CD14-positive monocyte (primary cell): ENCODE results near the gene ZDHHC13. TPM values are rescaled to one million over a fixed set of nuclear protein-coding genes. Genes with fewer than 3 reads are reported as not detected.

Experiments
- DNase-seq, 3 donors: peaks; one replicate each; pipeline ENCODE4 v3.0.0-alpha.2; 2011 to 2022
- H2AFZ ChIP-seq: 2 replicates; pipeline ENCODE4 v1.6.0; 2012; ENCODE audit warnings: mild to moderate bottlenecking, low read depth, low read length, inconsistent platforms; ENCODE audit not compliant: insufficient read depth, poor library complexity, severe bottlenecking
- H3K27ac ChIP-seq, 2 donors: 1 replicate in 1 of 2; 2 replicates in 1 of 2; pipeline ENCODE4 v1.5.1; 2012 to 2013; ENCODE audit warnings: low read length in 2 of 2, control low read depth in 1 of 2, inconsistent platforms in 1 of 2, low read depth in 1 of 2, mild to moderate bottlenecking in 1 of 2
- H3K27me3 ChIP-seq, 2 donors: one replicate each; pipeline versions ENCODE4 v1.6.0 to v1.6.1; 2011 to 2013; ENCODE audit warnings: low read length in 2 of 2; ENCODE audit not compliant: control insufficient read depth in 2 of 2, insufficient read depth in 2 of 2
- H3K36me3 ChIP-seq, 2 donors: replicated peaks in 1 of 2; 1 replicate in 1 of 2; 2 replicates in 1 of 2; pipeline versions ENCODE4 v1.5.1 to v1.6.1; 2012 to 2013; ENCODE audit warnings: low read length in 2 of 2, control low read depth in 1 of 2, inconsistent platforms in 1 of 2, mild to moderate bottlenecking in 1 of 2; ENCODE audit not compliant: insufficient read depth in 2 of 2, control insufficient read depth in 1 of 2
- H3K4me1 ChIP-seq, 2 donors: 1 replicate in 1 of 2; 2 replicates in 1 of 2; pipeline versions ENCODE4 v1.5.1 to v1.6.1; 2012 to 2013; ENCODE audit warnings: low read length in 2 of 2, control low read depth in 1 of 2, inconsistent platforms in 1 of 2, mild to moderate bottlenecking in 1 of 2, moderate library complexity in 1 of 2; ENCODE audit not compliant: insufficient read depth in 2 of 2, control insufficient read depth in 1 of 2
- H3K4me2 ChIP-seq: replicated peaks from 2 replicates; pipeline ENCODE3; 2012; ENCODE audit warnings: low read length, moderate library complexity, mild to moderate bottlenecking; ENCODE audit not compliant: poor library complexity, severe bottlenecking; ENCODE audit errors: extremely low read depth
- H3K4me3 ChIP-seq, 3 experiments: fragments of 200-600 bp in 1 of 3; sonication (generic) in 1 of 3; replicated peaks in 1 of 3; 1 replicate in 2 of 3; 2 replicates in 1 of 3; pipeline ENCODE4 v1.5.1; 2011 to 2013; ENCODE audit warnings: low read length in 3 of 3, mild to moderate bottlenecking in 3 of 3, control low read depth in 2 of 3, low read depth in 2 of 3, inconsistent platforms in 1 of 3, moderate library complexity in 1 of 3
- H3K79me2 ChIP-seq: 2 replicates; pipeline ENCODE4 v1.6.0; 2012; ENCODE audit warnings: mild to moderate bottlenecking, control low read depth, inconsistent platforms, low read length, moderate library complexity; ENCODE audit not compliant: insufficient read depth
- H3K9ac ChIP-seq: 2 replicates; pipeline ENCODE4 v1.6.0; 2017; ENCODE audit warnings: low read length, mild to moderate bottlenecking; ENCODE audit not compliant: insufficient read depth, poor library complexity, severe bottlenecking
- H3K9me3 ChIP-seq, 2 donors: replicated peaks in 1 of 2; 1 replicate in 1 of 2; 2 replicates in 1 of 2; pipeline versions ENCODE4 v1.5.1 to v1.6.1; 2012 to 2013; ENCODE audit warnings: low read length in 2 of 2, control low read depth in 1 of 2; ENCODE audit not compliant: control insufficient read depth in 1 of 2, insufficient read depth in 1 of 2
- H4K20me1 ChIP-seq: 2 replicates; pipeline ENCODE4 v1.6.0; 2012; ENCODE audit warnings: mild to moderate bottlenecking, low read length, control low read depth, moderate library complexity; ENCODE audit not compliant: insufficient read depth
- H3K27ac Mint-ChIP-seq, 7 donors: one replicate each; pipeline ENCODE4 v1.8.0; 2020; ENCODE audit warnings: mild to moderate bottlenecking in 7 of 7, mixed read lengths in 7 of 7, moderate library complexity in 6 of 7, inconsistent platforms in 2 of 7
- H3K27me3 Mint-ChIP-seq, 3 donors: one replicate each; pipeline ENCODE4 v1.8.0; 2021 to 2022; ENCODE audit warnings: low read depth in 3 of 3, mild to moderate bottlenecking in 3 of 3, mixed read lengths in 3 of 3, moderate library complexity in 3 of 3, inconsistent platforms in 1 of 3
- H3K36me3 Mint-ChIP-seq, 2 donors: one replicate each; pipeline ENCODE4 v1.8.0; 2020; ENCODE audit warnings: mixed read lengths in 2 of 2, inconsistent platforms in 1 of 2, mild to moderate bottlenecking in 1 of 2
- H3K4me1 Mint-ChIP-seq: one replicate; pipeline ENCODE4 v1.8.0; 2020; ENCODE audit warnings: mild to moderate bottlenecking, mixed read lengths
- H3K4me3 Mint-ChIP-seq, 2 donors: one replicate each; pipeline ENCODE4 v1.8.0; 2020; ENCODE audit warnings: mild to moderate bottlenecking in 2 of 2, mixed read lengths in 2 of 2, moderate library complexity in 1 of 2
- H3K9me3 Mint-ChIP-seq, 7 donors: one replicate each; pipeline ENCODE4 v1.8.0; 2020 to 2022; ENCODE audit warnings: mixed read lengths in 7 of 7, mild to moderate bottlenecking in 6 of 7, moderate library complexity in 6 of 7, inconsistent platforms in 2 of 7
- CTCF ChIP-seq: fragments of 200-600 bp; IDR thresholded peaks from one replicate; pipeline ENCODE4 v1.8.0; 2022; ENCODE audit warnings: antibody characterized with exemption, mild to moderate bottlenecking
- WGBS: methylation state at CpG from one replicate; pipeline ENCODE4 v1.1.5; 2013; ENCODE audit warnings: missing lambda C conversion rate; ENCODE audit not compliant: insufficient coverage; 5-methylcytosine and 5-hydroxymethylcytosine counted together
- intact Hi-C, 2 donors: fragments of 100-400 bp; cut with micrococcal nuclease; formaldehyde crosslinking; loops; one replicate each; pipeline versions ENCODE4 v1.15.0 to v1.15.1; 2023
- polyA plus RNA-seq, 3 donors: library from polyadenylated mRNA; depleted of rRNA in 1 of 3; unstranded in 2 of 3; stranded (reverse) in 1 of 3; fragments of 300-500 nt in 2 of 3; fragments of >200 nt in 1 of 3; fragmentation: Illumina TruSeq in 2 of 3; gene quantifications; 1 replicate in 2 of 3; 2 replicates in 1 of 3; pipeline ENCODE4 v1.2.3, GENCODE V29; 2012 to 2021

ZDHHC13 gene
- polyA plus RNA-seq, 3 donors = 5.6 to 7.5 (median 5.6) TPM

GRCh38 chr11:19102521-19102900, 14.5 kb upstream of the ZDHHC13 start:
- H3K27me3 Mint-ChIP-seq = peaks cover 0 to 7% (median 4%) of the 10 kb centered on the region in 3 donors
- no peak overlapping the region for H2AFZ ChIP-seq
- no peaks in the 10 kb centered on the region for H4K20me1 ChIP-seq
- H3K4me1 Mint-ChIP-seq = no peaks in the 10 kb centered on the region
- DNase-seq = no peak
- H3K79me2 ChIP-seq = no peaks in the 10 kb centered on the region
- H3K4me2 ChIP-seq = no peak overlapping the region
- H3K36me3 ChIP-seq = no peaks in the 10 kb centered on the region
- intact Hi-C loops = no loop called here
- H3K4me3 ChIP-seq = no peak overlapping the region
- whole genome bisulfite sequencing = no CpG with 5 or more reads among the region's 1 CpG
- H3K27me3 ChIP-seq = no peaks in the 10 kb centered on the region
- no peaks in the 10 kb centered on the region for H3K36me3 Mint-ChIP-seq
- no peak overlapping the region for H3K4me3 Mint-ChIP-seq
- H3K9me3 Mint-ChIP-seq = peaks cover 0 to 3% (median 2%) of the 10 kb centered on the region in 7 donors
- H3K9ac ChIP-seq = no peak overlapping the region
- H3K4me1 ChIP-seq = no peaks in the 10 kb centered on the region
- no peak for TF ChIP-seq CTCF
- no peak overlapping the region for H3K27ac ChIP-seq
- H3K9me3 ChIP-seq = no peaks in the 10 kb centered on the region
- H3K27ac Mint-ChIP-seq = no peak overlapping the region

- Histone ChIP-seq H3K4me3 (no peak overlapping the region), H3K9ac (no peak overlapping the region), H3K27ac (no peak overlapping the region), H3K27me3 (no peaks in the 10 kb centered on the region), H3K4me1 (peaks cover 10 to 11% of the 10 kb centered on the region in 2 donors), H4K20me1 (no peaks in the 10 kb centered on the region), H3K9me3 (no peaks in the 10 kb centered on the region), H3K4me2 (no peak overlapping the region), H3K79me2 (no peaks in the 10 kb centered on the region), H2AFZ (no peak overlapping the region), H3K36me3 (no peaks in the 10 kb centered on the region)
- no peaks in the 10 kb centered on the region for H3K36me3 Mint-ChIP-seq
- no peak overlapping the region for H3K4me3 Mint-ChIP-seq
- H3K9me3 Mint-ChIP-seq = peaks cover 0 to 3% (median 2%) of the 10 kb centered on the region in 7 donors
- 83% methylated on average over 1 of the region's 1 CpG for WGBS
- H3K27ac Mint-ChIP-seq = no peak overlapping the region
- peaks cover under 1 to 12% (median 4%) of the 10 kb centered on the region in 3 donors for H3K27me3 Mint-ChIP-seq
- TF ChIP-seq CTCF = no peak
- DNase-seq = no peak
- intact Hi-C loops = no loop called here
- H3K4me1 Mint-ChIP-seq = peaks cover 10% of the 10 kb centered on the region
Observed at GRCh38 chr11:19105011-19105410, 12.0 kb upstream of the ZDHHC13 start.
